Neutrophil (primary cell): Measurements from ENCODE around the gene MGMT.

Experiments used
- H3K27ac ChIP-seq: fragments of 200-600 bp; sonication (generic); 2 replicates; pipeline ENCODE4 v1.5.1; 2016; ENCODE audit warnings: mild to moderate bottlenecking, moderate library complexity
- H3K27me3 ChIP-seq: fragments of 200-600 bp; sonication (generic); 2 replicates; pipeline ENCODE4 v1.6.0; 2016; ENCODE audit warnings: mild to moderate bottlenecking
- H3K36me3 ChIP-seq: fragments of 200-600 bp; sonication (generic); 2 replicates; pipeline ENCODE4 v1.5.1; 2017
- H3K4me1 ChIP-seq, 2 experiments: fragments of 200-600 bp in 1 of 2; sonication (generic) in 1 of 2; 1 replicate in 1 of 2; 2 replicates in 1 of 2; pipeline versions ENCODE4 v1.5.1 to v1.6.1; 2013 to 2016; ENCODE audit warnings: low read depth in 1 of 2, low read length in 1 of 2, mild to moderate bottlenecking in 1 of 2, moderate library complexity in 1 of 2; ENCODE audit not compliant: control insufficient read depth in 1 of 2, insufficient read depth in 1 of 2
- H3K4me3 ChIP-seq, 2 experiments: fragments of 200-600 bp in 1 of 2; sonication (generic) in 1 of 2; 1 replicate in 1 of 2; 2 replicates in 1 of 2; pipeline ENCODE4 v1.5.1; 2013 to 2016; ENCODE audit warnings: low read depth in 1 of 2, low read length in 1 of 2, mild to moderate bottlenecking in 1 of 2, moderate library complexity in 1 of 2
- H3K9me3 ChIP-seq: fragments of 200-600 bp; sonication (generic); 2 replicates; pipeline ENCODE4 v1.5.1; 2016
- CTCF ChIP-seq: fragments of 200-600 bp; sonication (generic); IDR thresholded peaks from 2 replicates; pipeline ENCODE4 v1.5.1; 2016; ENCODE audit warnings: antibody characterized with exemption

MGMT gene

GRCh38 chr10:129614341-129614740, 147.3 kb downstream of the MGMT start:
- Histone ChIP-seq H3K36me3 (no peaks in the 10 kb centered on the region), H3K9me3 (no peaks in the 10 kb centered on the region), H3K4me1 (no peaks in the 10 kb centered on the region), H3K27me3 (no peaks in the 10 kb centered on the region), H3K27ac (no peak overlapping the region), H3K4me3 (no peak overlapping the region)
- no peak for TF ChIP-seq CTCF

GRCh38 chr10:129615381-129615780, 148.3 kb downstream of the MGMT start:
- Histone ChIP-seq H3K4me1 (no peaks in the 10 kb centered on the region), H3K4me3 (no peak overlapping the region), H3K27me3 (no peaks in the 10 kb centered on the region), H3K27ac (no peak overlapping the region), H3K36me3 (no peaks in the 10 kb centered on the region), H3K9me3 (no peaks in the 10 kb centered on the region)
- TF ChIP-seq CTCF, result no peak

GRCh38 chr10:129615921-129616525, 149.0 kb downstream of the MGMT start:
- H3K4me3 ChIP-seq, result no peak overlapping the region
- no peaks in the 10 kb centered on the region for H3K4me1 ChIP-seq
- no peak overlapping the region for H3K27ac ChIP-seq
- H3K9me3 ChIP-seq, result no peaks in the 10 kb centered on the region
- TF ChIP-seq CTCF, result no peak
- no peaks in the 10 kb centered on the region for H3K27me3 ChIP-seq
- no peaks in the 10 kb centered on the region for H3K36me3 ChIP-seq

- no peaks in the 10 kb centered on the region for H3K36me3 ChIP-seq
- H3K9me3 ChIP-seq, result no peaks in the 10 kb centered on the region
- no peak for TF ChIP-seq CTCF
- no peaks in the 10 kb centered on the region for H3K27me3 ChIP-seq
- H3K4me1 ChIP-seq, result no peaks in the 10 kb centered on the region
- H3K27ac ChIP-seq, result no peak overlapping the region
- no peak overlapping the region for H3K4me3 ChIP-seq
Observed at GRCh38 chr10:129617768-129618167, 150.7 kb downstream of the MGMT start.

- no peaks in the 10 kb centered on the region for H3K27me3 ChIP-seq
- no peak overlapping the region for H3K4me3 ChIP-seq
- no peaks in the 10 kb centered on the region for H3K9me3 ChIP-seq
- H3K27ac ChIP-seq, result no peak overlapping the region
- H3K4me1 ChIP-seq, result no peaks in the 10 kb centered on the region
- no peak for TF ChIP-seq CTCF
- H3K36me3 ChIP-seq, result no peaks in the 10 kb centered on the region
Observed at GRCh38 chr10:129621062-129621461, 154.0 kb downstream of the MGMT start.

GRCh38 chr10:129621693-129622092, 154.7 kb downstream of the MGMT start:
- no peak for TF ChIP-seq CTCF
- Histone ChIP-seq H3K4me3 (no peak overlapping the region), H3K27me3 (no peaks in the 10 kb centered on the region), H3K36me3 (no peaks in the 10 kb centered on the region), H3K9me3 (no peaks in the 10 kb centered on the region), H3K4me1 (no peaks in the 10 kb centered on the region), H3K27ac (no peak overlapping the region)
